ENCODE data around the gene LYRM4. TPM values are rescaled to one million over a fixed set of nuclear protein-coding genes. Genes with fewer than 3 reads are reported as not detected.
A peak's percentile ranks its signal among the peaks of the same experiment; 100 is the strongest.

Gene LYRM4
- total and polyA plus RNA-seq, 9 of the 15 experiments (the other 6 are each of a cell fraction or from before 2014, with no cell fraction given): 24.2 to 69.4 (median 41.8) TPM

GRCh38 chr6:5270093-5270680, 9.4 kb upstream of the LYRM4 start (continued):
- TF ChIP-seq LEF1 (IDR thresholded peaks at IDR 0.05): peak; percentile 62; the same call in 1 of the 2 replicates
- peak; percentile 83 for TF ChIP-seq MYC (IDR thresholded peaks at IDR 0.05; ENCODE audit: low read depth, low read length)
- TF ChIP-seq MYC (CRISPR knock-in tag; IDR thresholded peaks at IDR 0.05; ENCODE audit: borderline replicate concordance, low read depth): no peak
- TF ChIP-seq FOXM1 (IDR thresholded peaks at IDR 0.05; ENCODE audit: low read depth): peak; percentile 57
- TF ChIP-seq FOXM1 (CRISPR knock-in tag; IDR thresholded peaks at IDR 0.05; ENCODE audit: low read depth): no peak
- peak; percentile 63 to 73; a peak in 3 of 4 replicates for TF ChIP-seq FOXK2 (conservative IDR thresholded peaks at IDR 0.05 in 1 of 2, IDR thresholded peaks at IDR 0.05 in 1 of 2; ENCODE audit: low read depth in 2 of 2)
- TF ChIP-seq, protein P1, sequence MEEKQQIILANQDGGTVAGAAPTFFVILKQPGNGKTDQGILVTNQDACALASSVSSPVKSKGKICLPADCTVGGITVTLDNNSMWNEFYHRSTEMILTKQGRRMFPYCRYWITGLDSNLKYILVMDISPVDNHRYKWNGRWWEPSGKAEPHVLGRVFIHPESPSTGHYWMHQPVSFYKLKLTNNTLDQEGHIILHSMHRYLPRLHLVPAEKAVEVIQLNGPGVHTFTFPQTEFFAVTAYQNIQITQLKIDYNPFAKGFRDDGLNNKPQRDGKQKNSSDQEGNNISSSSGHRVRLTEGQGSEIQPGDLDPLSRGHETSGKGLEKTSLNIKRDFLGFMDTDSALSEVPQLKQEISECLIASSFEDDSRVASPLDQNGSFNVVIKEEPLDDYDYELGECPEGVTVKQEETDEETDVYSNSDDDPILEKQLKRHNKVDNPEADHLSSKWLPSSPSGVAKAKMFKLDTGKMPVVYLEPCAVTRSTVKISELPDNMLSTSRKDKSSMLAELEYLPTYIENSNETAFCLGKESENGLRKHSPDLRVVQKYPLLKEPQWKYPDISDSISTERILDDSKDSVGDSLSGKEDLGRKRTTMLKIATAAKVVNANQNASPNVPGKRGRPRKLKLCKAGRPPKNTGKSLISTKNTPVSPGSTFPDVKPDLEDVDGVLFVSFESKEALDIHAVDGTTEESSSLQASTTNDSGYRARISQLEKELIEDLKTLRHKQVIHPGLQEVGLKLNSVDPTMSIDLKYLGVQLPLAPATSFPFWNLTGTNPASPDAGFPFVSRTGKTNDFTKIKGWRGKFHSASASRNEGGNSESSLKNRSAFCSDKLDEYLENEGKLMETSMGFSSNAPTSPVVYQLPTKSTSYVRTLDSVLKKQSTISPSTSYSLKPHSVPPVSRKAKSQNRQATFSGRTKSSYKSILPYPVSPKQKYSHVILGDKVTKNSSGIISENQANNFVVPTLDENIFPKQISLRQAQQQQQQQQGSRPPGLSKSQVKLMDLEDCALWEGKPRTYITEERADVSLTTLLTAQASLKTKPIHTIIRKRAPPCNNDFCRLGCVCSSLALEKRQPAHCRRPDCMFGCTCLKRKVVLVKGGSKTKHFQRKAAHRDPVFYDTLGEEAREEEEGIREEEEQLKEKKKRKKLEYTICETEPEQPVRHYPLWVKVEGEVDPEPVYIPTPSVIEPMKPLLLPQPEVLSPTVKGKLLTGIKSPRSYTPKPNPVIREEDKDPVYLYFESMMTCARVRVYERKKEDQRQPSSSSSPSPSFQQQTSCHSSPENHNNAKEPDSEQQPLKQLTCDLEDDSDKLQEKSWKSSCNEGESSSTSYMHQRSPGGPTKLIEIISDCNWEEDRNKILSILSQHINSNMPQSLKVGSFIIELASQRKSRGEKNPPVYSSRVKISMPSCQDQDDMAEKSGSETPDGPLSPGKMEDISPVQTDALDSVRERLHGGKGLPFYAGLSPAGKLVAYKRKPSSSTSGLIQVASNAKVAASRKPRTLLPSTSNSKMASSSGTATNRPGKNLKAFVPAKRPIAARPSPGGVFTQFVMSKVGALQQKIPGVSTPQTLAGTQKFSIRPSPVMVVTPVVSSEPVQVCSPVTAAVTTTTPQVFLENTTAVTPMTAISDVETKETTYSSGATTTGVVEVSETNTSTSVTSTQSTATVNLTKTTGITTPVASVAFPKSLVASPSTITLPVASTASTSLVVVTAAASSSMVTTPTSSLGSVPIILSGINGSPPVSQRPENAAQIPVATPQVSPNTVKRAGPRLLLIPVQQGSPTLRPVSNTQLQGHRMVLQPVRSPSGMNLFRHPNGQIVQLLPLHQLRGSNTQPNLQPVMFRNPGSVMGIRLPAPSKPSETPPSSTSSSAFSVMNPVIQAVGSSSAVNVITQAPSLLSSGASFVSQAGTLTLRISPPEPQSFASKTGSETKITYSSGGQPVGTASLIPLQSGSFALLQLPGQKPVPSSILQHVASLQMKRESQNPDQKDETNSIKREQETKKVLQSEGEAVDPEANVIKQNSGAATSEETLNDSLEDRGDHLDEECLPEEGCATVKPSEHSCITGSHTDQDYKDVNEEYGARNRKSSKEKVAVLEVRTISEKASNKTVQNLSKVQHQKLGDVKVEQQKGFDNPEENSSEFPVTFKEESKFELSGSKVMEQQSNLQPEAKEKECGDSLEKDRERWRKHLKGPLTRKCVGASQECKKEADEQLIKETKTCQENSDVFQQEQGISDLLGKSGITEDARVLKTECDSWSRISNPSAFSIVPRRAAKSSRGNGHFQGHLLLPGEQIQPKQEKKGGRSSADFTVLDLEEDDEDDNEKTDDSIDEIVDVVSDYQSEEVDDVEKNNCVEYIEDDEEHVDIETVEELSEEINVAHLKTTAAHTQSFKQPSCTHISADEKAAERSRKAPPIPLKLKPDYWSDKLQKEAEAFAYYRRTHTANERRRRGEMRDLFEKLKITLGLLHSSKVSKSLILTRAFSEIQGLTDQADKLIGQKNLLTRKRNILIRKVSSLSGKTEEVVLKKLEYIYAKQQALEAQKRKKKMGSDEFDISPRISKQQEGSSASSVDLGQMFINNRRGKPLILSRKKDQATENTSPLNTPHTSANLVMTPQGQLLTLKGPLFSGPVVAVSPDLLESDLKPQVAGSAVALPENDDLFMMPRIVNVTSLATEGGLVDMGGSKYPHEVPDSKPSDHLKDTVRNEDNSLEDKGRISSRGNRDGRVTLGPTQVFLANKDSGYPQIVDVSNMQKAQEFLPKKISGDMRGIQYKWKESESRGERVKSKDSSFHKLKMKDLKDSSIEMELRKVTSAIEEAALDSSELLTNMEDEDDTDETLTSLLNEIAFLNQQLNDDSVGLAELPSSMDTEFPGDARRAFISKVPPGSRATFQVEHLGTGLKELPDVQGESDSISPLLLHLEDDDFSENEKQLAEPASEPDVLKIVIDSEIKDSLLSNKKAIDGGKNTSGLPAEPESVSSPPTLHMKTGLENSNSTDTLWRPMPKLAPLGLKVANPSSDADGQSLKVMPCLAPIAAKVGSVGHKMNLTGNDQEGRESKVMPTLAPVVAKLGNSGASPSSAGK (IDR thresholded peaks at IDR 0.05): peak; percentile 50; the same call in 1 of the 2 replicates

All from K562 (cell line).